Skin epidermis (tissue), 12 donors: ENCODE data around the gene RABGAP1L.

Experiments used
- H3K27ac ChIP-seq, 21 experiments: fragments of 200-600 bp; sonication (generic) in 11 of 21; one replicate each; pipeline ENCODE4 v1.5.0; 2020; ENCODE audit warnings: mild to moderate bottlenecking in 3 of 21, inconsistent platforms in 2 of 21, moderate library complexity in 2 of 21
- H3K4me3 ChIP-seq, 7 experiments: fragments of 200-600 bp; sonication (generic) in 2 of 7; one replicate each; pipeline ENCODE4 v1.5.0; 2020; ENCODE audit warnings: inconsistent platforms in 2 of 7, mild to moderate bottlenecking in 2 of 7, moderate library complexity in 1 of 7

Gene RABGAP1L

DNA sequence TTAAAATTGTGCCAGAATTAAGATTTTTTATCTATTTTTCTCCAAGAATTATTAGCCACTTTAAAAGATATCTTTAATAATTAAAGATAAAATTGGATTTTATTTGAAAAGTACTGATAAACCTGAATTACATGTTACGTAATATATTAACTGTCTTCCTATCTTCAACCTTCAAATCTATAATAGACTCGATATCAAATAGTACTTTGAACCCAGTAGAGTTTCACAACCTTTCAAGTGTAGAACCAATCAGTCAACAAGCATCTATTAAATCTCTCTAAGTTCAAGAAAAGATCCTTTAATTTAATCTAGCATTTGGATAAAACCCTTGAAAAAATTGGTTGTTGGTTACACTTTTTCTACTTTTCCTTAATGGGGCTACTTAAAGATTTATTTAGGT is 559.9 kb downstream of the RABGAP1L start:
- no peak overlapping the region for H3K4me3 ChIP-seq
- no peak overlapping the region for H3K27ac ChIP-seq

DNA sequence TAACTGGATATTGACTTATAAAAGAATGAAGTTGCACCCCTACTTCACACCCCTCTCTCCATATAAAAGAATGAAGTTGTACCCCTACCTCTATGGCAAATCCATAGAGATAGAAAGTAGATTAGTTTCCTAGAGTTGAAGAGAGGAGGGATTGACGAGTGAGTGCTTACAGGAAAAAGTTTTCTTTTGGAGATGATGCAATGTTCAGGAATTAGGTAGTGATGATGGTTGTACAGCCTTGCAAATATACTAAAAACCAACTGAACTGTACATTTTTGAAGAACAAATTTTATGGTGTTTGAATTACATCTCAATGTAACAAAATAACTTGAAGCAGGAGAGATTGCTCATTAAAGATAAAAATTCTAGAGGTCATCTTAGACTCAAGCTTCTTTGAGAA is 561.3 kb downstream of the RABGAP1L start:
- Histone ChIP-seq H3K27ac (no peak overlapping the region), H3K4me3 (no peak overlapping the region)

DNA sequence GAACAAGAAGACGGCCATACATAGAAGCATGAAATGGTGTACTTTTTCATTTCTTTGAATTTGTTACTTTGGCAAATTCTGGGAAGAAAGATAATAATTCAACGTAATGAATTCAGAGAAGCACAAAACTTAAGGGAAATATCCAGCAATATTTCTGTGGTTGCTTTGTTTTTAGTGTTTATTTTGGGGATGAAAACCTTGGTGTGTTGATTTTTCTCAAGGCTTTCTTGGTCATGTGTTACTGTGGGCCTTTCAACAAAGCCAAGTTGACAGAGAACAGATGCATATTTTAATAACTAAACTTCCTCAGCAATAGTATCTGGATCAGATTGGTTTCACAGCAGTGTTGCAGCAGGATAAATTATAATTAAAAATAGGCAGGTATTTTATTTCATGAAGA is 561.9 kb downstream of the RABGAP1L start:
- Histone ChIP-seq H3K27ac (no peak overlapping the region), H3K4me3 (no peak overlapping the region)

DNA sequence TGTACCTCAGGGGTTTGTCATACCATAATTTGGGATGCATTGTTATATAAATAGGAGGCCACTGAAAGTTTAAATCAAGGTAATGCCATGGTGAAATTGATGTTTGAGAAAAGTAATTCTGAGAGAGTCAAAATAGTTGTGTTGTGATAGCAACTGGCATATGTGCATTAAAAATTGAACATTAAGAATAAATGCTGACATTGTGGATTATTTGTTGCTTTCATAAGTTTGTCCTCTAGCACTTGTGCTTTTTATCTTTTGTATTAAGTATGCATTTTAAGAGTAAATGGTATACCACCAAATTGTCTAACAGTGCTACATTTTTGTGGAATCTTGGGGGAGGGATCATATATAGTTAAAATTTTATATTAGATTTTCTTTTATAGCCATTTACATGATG is 564.5 kb downstream of the RABGAP1L start:
- no peak overlapping the region for H3K27ac ChIP-seq
- no peak overlapping the region for H3K4me3 ChIP-seq

DNA sequence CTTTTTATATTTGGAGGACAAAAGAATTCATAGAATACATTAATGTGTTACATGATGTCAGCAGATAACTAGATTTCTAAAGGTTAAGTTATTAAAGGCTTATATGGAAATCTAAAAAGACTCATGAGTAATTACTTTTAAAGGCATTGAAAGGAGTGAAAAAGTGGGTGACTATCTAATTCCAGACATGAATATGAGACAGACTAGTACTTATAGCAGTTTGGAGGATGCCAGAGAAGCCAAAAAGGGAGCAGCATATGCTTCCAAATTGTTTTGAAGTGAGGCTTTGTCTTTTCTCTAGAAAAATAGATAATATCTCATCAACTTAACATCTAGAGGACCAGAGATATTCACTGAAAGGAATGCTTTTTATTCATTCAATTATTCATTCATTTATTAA is 564.9 kb downstream of the RABGAP1L start:
- H3K4me3 ChIP-seq, result no peak overlapping the region
- no peak overlapping the region for H3K27ac ChIP-seq

DNA sequence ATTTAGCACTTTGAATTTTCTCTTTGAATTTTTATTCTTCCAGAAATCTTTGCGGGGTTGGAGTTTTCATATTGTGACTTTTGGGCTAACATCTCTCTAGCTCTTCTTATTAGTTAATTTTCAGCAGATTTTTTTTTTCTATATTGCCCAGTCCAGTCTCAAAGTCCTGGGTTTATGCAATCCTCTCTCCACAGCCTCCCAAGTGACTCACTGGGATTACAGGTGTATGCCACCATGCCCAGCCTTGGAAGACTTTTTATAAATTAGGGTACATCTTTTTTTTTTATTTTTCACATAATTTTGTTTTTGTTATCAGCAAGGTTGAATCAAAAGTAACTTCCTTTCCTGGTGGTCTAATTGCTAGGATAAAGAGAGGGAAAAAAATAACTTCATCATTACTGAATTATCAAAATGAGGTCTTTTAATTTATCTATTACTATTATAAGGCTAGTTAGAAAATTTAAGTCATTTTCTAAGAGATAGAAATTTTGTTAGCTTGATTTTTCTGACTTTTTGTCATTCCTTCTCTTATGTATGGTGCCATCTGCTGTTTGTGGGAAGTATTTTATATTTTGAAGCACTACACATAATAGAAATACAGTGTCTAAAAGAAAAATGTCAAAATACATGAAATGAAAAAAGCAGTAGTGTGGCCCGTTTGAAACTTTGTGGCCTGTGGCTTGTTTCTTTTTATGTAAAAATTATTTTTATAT is 567.0 kb downstream of the RABGAP1L start:
- Histone ChIP-seq H3K27ac (no peak overlapping the region), H3K4me3 (no peak overlapping the region)

DNA sequence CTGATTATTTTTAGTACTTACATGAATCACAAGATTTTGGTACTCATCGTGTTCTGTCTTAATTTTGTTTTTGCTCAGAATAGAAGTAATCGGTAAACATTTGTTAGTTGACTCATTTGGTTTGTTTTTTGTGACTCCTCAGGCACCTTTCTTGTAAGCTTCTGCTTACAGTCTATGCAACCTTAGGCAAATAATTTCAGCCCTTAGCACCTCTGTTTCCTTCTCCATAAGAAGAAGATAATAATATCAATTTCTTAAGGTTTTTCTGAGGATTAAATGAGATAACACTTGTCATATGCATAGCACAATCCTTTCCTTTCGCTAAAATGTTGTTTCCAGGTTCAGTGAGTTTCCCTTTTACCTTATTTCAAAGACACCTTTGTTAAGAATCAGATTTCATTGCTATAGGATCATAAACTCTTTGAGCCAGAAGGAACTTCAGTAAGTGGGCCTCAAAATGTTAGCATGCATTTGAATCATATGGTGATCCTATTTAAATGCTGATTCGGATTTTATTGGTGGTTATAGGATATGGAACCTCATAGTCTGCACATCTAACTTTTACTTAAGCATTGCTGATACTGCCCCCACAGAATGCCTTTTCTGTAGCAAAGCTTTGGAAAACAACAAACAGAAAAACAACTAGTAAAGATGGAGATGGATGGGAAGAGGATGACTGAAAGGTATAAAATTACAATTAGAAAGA is 567.7 kb downstream of the RABGAP1L start:
- H3K27ac ChIP-seq, result no peak overlapping the region
- no peak overlapping the region for H3K4me3 ChIP-seq

DNA sequence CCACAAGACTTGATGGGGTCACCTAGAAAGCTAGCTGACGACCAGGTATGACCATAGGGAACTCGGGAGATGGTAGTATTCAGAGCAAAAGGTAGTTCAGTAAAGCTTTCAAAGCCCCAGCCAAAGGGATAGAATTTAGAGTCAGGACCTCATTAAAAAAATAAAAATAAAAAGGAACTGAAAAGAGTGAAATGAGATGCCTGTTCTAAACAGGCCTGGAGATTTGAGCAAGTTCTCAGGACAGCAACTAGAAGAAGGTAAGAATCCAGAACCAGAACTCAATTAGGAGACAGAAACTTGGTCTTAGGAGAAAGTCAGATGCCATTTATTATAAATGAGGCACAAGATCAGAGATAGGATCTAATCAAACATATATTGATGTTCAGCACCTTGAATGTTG is 575.0 kb downstream of the RABGAP1L start:
- H3K27ac ChIP-seq, result no peak overlapping the region
- no peak overlapping the region for H3K4me3 ChIP-seq

DNA sequence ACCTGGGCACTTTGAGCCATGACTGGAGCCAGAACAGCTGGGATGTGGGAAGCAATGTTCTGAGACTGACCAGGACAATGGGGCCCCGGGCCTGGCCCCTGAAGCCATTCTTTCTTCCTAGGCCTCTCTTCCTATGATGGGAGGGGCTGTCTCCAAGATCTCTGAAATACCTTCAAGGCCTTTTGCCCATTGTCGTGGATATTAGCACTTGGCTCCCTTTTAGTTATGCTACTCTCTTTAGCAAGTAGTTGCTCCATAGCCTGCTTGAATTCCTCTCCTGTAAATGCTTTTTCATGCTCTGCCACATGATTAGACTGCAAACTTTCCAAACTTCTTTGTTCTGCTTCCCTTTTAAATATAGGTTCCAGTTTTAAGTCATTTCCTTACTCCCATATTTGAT is 577.5 kb downstream of the RABGAP1L start:
- no peak overlapping the region for H3K4me3 ChIP-seq
- no peak overlapping the region for H3K27ac ChIP-seq

DNA sequence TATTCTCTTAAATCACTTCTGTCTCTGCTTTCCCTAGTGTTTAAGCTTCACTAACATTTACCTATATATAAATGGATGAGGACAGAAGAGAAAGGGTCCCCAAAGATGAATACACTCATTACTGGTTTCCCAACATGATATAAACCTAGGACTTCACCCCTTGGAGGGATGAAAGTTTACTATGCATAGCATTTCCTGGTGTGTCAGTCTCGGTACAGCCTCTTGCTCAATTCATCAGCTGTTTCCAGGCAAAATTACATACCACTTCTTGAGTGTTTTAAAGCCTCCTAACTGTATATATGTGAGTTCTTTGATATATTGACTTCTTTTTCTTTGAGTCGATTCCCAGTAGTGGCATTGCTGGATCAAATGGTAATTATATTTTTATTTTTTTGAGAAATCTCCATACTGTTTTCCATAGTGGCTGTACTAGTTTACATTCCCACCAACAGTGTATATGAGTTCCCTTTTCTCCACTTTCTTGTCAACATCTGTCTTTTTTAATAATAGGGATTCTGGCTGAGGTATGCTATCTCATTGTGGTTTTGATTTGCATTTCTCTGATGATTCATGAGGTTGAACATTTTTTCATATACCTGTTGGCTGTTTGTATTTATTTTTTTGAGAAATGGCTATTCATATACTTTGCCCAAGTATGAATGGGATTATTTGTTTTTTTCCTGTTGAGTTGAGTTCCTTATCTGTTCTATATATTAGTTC is 581.1 kb downstream of the RABGAP1L start:
- no peak overlapping the region for H3K27ac ChIP-seq

DNA sequence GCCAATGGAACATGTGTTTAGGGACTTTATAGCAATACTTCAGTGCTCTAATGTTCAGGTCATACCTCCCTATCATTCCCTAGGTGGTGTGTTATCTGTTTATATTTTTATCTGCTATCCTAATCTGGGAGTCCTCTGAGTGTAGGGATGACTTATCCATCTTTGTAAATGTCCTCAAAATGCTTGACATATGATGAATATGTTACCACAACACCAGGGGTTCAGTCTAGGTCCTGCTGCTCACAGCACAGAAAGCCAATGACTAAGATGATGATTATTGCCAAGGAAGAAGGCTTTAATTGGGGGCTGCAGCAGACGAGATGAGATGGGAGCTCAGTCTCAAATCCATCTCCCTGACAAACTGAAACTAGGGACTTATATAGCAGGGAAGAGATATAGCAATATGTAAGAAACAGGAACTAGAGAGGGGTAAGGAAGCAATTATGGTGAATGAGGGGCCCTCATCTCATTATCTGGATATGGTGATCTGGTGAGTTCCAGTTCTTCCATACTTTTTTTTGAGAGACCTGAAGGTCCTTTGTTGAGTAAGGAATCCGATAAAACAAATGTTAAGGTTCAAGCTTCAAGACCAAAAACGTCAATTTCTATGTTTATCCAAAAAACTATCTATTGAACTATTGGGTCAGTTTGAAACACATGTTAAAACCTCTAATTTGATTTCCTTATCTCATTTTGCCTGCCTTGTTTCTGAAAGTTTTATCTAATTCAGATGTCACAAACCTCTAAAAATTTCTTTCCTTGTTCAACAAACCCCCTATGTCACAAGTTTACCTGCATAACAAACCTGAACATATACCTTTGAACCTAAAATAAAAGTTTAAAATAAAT is 583.7 kb downstream of the RABGAP1L start:
- Histone ChIP-seq H3K27ac (no peak overlapping the region), H3K4me3 (no peak overlapping the region)

More for the DNA sequence above, 581.1 kb downstream of the RABGAP1L start:
- no peak overlapping the region for H3K4me3 ChIP-seq

DNA sequence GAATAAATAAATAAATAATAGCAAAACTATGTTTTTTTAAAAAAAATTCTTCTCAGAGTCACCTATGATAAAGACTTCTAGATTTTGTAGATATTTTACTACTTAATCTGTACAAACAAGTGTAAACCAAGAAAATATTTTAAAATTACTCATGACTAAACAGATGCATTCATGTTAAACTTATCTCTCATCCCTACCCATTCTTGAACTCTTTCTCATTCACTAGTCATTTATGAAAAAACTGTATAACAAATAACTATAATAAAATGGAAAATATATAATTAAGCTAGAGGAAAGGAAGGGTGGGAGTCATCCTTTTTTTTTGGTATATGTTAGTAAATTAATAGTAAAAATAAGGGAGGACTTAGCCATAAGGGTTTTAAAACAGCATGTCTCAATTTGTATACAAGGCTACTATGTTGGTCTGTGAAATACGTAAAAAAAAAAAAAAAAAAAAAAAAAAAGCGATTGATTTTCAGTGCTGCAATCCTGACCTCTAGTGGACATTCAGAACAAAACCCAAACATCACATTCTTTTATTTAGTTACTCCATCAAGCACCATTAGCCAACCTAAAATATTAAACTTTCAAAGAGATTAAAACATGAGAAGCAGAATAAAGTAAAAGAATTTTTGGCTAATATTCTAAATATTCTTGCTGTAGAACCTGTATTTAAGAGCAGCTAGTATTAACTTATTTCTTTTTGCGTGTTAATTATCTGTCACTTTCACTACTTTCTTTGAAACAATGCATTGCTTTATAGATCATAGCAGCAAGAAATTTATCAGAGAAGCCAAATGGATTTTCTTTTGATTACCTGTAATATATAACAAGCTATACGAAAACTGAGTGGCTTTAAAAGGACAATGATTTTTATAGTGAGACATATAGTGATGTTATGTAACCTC is 584.6 kb downstream of the RABGAP1L start:
- Histone ChIP-seq H3K4me3 (no peak overlapping the region), H3K27ac (no peak overlapping the region)

DNA sequence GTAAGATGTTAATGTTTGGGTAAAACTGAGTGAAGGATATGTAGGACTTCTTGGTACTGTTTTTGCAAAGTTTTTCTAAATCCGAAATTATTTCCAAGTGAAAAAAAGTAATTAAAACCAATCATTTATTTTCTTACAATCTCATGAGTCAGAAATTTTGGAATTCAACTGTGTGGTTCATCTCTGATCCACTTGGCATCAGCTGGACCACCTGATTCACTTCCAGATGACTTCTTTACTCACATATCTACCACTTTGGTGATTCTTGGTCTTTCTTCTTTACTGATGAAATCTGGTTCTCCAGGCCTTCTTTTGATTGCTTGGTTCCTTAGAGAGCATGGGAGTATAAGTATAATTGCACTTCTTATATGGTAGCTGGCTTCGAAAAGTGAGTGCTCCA is 585.6 kb downstream of the RABGAP1L start:
- H3K4me3 ChIP-seq, result no peak overlapping the region
- no peak overlapping the region for H3K27ac ChIP-seq

DNA sequence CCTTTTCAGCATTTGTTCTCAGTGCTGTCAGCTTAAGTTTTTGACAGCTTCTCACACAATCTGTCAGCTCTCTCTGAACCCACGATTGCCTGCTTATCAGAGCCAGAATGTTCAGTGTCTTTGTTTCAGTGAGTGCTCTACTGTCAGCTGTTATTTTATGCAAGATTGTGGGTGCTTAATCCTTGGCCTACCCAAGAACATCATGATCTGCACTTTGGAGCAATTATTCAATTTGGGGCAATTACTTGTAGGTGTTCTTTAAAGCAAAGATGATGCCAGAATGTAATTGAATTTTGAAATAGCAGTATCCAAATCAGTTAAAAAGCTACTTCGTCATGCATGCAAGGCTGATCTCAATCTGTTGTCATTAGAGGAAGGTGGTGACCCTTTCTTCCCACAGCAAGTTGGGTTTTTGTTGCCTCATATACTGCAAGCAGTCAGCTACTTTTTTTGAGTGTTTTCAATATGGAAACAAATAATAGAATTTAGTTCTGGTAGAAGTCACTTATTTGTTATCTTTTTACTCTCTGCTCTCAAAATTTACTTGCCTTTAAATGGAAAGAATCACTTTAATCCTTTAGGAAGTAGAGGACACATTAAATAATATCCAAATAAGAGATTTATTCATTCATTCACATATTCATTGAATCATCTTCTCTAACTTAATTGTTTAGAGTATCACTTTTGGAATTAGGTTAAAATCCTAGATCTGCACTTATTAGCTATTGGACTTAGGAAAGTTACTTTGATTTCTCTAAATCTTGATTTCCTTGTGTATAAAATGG is 586.9 kb downstream of the RABGAP1L start:
- H3K27ac ChIP-seq, result no peak overlapping the region
- no peak overlapping the region for H3K4me3 ChIP-seq

DNA sequence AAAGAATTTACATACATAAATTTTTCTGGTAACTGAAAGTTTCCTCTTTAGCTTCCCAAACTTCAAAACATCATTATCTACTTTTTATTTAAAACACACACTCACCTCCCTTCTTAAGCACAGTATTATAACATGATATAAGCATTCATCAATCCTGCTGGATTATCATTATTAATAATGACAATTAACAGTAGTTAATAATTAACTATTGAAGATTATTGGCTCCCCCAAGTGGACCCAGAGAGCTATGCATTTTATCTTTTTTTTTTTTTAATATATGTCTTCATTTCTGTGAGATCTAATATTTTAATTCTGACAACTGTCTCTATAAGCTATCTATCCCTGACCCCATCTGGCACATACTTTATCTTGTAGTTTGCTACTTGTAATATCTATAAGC is 588.3 kb downstream of the RABGAP1L start:
- H3K27ac ChIP-seq, result no peak overlapping the region
- no peak overlapping the region for H3K4me3 ChIP-seq

DNA sequence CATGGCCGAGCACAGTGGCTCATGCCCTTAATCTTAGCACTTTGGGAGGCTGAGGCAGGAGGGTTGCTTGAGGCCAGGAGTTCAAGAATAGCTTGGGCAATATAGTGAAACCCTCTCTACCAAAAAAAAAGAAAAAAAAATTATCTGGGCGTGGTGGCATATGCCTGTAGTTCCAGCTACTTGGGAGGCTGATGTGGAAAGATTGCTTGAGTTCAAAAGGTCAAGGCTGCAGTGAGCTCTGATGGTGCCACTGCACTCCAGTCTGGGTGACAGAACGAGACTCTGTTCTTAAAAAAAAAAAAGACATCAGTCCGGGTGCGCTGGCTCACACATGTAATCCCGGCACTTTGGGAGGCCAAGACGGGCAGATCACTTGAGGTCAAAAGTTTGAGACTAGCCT is 589.3 kb downstream of the RABGAP1L start:
- no peak overlapping the region for H3K27ac ChIP-seq

DNA sequence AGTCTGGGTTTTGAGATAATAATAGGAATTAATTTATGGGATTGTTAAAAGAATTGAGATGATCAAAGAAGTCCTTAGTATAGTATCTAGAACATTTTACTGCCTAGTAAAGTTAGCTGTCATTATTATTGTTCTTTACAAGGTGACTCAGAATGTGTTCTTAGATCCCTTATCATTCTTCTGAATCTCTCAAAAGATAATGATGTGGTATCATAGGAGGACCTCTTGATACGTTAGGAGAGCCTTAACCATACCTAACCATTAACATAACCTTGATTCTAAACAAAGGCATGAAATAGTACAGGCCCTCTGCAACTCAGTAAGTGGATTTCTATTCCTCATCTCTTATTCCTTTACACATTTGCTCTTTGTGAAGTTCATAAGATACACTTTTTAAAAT is 593.8 kb downstream of the RABGAP1L start:
- H3K27ac ChIP-seq, result no peak overlapping the region
- H3K4me3 ChIP-seq, result no peak overlapping the region

More for the DNA sequence above, 589.3 kb downstream of the RABGAP1L start:
- H3K4me3 ChIP-seq, result no peak overlapping the region

DNA sequence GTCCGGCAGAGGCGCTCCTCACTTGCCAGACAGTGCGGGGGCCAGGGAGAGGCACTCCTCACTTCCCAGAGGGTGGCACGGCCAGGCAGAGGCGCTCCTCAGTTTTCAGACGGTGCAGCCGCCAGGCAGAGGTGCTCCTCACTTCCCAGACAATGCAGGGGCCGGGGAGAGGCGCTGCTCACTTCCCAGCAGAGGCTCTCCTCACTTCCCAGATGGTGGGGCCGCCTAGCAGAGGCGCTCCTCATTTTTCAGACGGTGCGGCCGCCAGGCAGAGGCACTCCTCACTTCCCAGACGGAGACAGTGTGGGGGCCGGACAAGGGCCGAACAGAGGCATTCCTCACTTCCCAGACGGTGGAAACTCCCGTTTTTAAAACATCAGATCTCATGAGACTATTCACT is 602.0 kb downstream of the RABGAP1L start:
- H3K4me3 ChIP-seq, result no peak overlapping the region
- H3K27ac ChIP-seq, result no peak overlapping the region
